ENCODE data around the gene UTF1.
"Not testable (repeated sequence)": the region's sequence is repeated elsewhere in the genome, so short reads cannot be mapped to it uniquely, and the experiment has no call there.

The UTF1 gene

DNA sequence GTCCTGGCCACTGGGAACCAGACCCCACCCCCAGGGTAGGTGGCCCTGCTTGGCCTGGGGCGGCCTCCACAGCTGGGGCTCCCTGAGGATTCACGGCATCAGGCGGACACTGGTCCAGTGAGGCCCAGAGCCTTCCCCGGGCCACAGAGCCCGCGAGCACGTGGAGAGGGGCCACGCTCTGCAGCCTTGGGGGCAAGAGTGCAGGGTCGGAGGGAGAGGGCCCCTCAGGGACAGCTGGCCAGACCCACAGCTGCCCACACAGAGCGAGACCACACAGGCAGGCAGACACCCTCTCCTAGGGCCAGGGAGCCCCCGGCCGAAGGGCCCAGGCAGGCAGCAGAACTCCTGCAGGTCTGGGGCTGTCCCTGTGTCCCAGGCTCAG lies 18.3 kb downstream of the UTF1 start:
- DNase-seq: no peak

DNA sequence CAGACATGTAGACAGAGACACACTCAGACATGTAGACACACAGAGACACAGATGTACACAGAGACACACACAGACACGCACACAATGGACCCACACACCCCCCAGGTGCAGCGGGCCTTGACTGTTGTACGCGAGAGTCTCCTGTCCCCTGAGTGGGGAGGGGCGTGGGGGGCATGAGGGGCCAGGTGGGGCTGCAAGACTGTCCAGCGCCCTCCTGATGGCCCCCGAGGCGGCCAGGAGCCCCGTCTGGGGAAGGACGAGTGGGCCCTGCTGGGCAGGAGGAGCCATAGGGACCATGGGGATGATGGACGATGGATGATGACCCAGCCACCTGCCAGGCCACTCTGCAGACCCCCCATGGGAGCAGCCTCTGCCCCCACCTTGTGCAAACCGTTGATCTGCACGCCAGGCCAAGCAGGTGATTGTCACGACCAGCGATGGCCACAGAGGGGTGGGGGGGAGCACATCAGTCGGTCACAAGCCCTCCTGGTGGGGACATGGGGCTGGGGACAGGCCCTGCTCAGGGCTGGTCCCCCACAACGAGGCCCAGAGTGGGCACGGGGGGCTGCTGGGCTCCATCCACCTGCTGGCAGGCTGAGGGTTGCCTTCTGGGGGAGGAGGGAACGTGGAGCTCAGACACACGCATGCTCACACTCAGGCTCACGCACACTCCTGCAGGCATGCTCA lies 19.2 kb downstream of the UTF1 start:
- no peak for DNase-seq

DNA sequence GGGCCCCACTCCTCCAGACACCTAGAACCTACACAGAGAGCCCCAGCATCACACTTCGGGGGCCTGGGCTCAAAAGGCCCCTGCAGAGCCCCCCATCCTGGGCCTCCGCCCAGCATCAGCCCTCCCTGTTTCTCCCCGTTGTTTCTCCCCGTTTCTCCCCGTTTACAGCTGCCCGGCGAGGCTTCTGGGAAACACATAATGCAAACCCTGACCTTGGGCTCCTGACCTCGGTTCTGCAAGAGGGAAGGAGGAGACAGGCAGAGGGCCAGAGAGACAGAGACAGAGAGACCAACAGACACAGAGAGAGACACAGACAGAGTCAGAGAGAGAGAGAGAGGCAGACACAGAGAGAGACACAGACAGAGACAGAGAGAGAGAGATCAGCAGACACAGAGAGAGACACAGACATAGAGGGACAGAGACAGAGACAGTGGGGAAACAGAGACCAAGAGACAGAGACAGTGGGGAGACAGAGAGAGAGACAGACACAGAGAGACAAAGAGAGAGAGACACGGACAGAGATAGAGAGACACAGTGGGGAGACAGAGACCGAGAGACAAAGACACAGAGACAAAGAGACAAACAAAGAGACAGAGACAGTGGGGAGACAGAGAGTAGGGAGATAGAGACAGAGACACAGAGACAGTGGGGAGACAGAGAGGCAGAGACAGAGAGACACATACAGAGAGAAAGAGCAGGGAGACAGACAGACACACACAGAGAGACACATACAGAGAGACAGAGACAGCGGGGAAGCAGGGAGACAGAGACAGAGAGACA lies 20.1 kb downstream of the UTF1 start:
- DNase-seq: no peak

DNA sequence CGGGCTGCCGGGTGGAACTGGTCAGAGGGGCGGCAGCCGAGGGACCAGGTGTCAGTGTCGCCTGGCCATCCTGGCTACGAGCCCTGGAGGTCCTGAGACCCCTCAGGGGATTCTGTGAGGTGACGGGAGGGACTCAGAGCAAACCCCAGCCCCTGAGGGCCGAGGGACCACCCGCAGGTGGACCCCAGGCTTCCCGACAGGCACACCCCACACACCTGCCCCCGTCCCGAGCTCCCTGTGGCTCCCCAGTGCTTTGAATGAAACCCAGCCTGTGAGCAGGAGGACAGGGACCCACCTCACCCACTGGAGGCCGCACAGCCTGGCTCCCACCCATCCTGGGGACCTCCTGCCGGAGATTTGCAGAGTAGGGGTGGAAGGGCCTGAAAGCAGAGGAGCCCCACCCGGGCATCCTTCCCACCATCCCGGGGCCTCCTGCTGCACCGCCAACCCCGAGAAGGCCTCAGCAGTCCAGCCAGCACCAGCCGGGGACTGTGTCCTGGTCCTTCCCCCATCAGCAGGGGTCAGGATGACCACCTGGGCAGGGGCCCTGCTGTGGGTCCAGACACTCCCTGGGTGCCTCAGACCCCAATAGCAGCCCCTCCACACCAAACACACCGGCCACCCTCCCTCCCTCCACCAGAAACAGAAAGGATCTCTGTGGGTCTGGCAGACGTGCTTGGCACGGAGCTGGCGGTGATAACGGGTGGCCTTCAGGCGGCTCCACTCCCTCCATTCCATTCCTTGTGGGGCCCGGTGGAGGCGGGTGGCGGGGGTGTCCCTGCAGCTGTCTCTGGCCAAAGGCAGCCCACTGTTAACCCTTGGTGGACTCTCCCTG lies 21.6 kb downstream of the UTF1 start:
- no peak for DNase-seq

DNA sequence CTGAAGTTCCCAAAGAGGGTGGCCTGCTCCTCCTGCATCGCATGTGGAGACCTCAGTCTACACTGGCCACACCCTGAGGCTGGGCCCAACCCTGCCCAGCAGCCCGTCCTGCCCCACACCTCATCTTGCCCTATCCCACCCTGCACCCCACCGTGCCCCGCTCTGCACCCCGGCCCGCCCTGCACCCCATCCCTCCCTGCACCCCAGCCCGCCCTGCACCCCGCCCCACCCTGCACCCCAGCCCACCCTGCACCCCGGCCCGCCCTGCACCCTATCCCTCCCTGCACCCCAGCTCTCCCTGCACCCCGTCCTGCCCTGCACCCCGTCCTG lies 22.2 kb downstream of the UTF1 start:
- no peak for DNase-seq

DNA sequence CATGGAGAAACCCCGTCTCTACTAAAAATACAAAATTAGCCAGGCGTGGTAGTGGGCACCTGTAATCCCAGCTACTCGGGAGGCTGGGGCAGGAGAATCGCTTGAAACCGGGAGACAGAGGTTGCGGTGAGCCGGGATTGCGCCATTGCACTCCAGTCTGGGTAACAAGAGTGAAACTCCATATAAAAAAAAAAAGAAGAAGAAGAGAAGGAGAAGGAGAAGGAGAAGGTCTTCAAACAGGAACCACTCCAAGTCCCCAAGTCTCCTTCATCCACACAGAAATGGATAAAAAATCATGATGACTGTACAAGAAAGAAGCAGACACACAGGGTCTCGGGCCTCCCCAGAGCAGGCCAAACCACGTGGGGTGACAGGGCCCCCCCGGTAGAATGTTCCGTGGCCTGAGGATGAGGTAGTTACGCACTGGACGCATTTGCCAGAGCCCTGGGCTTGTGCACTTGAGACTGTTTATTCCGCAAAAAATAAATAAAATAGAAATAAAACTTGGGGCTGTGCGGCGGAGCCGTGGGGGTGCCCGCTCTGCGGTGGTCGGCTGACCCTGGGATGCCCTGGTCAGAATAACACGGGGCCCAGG lies 23.4 kb downstream of the UTF1 start:
- no peak for DNase-seq

DNA sequence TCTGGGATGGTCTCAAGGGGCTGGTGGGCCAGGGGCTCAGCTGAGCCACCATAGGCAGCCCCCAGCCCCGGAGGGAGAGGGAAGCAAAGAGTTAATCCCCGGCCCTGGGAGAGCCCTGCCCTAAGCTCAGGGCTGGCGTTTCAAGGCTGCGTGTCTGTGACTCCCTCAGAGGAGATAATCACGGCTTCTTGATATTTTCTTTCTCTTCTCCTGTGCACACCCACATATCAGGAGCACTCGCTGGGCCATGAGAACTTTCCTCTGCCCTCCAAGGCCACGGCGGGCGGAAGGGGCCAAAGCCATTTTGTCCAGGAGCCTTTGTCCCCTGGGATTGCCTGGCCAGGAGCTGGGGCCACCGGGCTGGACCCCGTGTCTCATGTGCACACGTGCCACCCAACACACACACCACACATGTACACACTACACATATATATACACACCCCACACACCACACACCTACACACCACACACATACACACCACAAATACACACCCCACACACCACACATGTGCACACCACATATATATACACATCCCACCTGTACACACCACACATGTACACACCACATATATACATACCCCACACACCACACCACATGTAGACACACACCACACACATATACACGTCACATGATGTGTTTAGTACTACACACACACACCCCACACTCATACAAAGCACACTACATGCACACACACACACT lies 24.6 kb downstream of the UTF1 start:
- DNase-seq: no peak

DNA sequence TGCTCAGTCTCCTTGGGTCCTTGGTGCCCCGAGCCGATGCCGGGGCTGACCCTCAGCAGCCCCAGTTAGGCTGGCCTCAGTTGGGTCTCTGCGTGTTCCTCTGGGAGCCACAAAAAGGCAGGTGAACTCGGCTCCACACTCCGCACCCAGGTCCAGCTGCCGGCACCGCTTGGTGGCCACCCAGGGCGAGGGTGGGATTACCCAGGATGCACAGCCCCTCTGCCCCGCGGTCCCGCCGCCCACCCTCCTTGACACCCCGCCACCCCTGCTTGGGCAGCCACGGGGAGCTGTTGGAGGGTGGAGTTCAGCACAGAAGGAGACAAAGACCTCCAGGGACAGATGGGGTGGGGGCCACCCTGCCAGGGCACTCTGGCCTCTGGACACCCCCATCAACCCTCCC lies 25.3 kb downstream of the UTF1 start:
- no peak for DNase-seq

DNA sequence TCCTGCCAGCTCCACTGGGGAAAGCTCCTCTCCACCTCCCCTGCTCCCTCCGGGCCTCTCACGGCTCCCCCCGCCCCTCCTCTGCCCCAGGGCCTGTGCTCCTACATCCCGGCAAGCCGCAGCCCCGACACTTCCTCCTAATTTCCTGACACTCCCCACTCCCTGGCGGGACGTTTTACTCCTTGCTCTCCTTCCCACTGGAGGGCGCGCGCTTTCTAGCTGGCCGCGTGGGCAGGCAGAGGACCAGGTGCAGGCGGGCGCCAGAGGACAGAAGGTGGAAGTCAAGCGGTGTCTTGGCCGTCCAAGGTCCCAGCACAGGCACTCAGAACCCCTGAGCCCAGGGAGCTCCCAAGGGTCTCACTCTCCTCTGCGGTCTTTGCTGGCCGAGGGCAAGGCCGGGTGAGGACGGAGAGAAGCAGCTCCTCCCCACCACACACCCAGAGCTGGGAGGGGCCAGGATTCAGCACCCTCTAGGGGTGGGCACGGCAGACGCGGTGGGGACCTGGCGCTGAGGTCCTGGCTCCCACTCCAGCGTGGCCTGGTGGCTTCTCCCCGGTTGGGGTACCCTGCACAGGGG lies 27.6 kb downstream of the UTF1 start:
- DNase-seq: no peak

DNA sequence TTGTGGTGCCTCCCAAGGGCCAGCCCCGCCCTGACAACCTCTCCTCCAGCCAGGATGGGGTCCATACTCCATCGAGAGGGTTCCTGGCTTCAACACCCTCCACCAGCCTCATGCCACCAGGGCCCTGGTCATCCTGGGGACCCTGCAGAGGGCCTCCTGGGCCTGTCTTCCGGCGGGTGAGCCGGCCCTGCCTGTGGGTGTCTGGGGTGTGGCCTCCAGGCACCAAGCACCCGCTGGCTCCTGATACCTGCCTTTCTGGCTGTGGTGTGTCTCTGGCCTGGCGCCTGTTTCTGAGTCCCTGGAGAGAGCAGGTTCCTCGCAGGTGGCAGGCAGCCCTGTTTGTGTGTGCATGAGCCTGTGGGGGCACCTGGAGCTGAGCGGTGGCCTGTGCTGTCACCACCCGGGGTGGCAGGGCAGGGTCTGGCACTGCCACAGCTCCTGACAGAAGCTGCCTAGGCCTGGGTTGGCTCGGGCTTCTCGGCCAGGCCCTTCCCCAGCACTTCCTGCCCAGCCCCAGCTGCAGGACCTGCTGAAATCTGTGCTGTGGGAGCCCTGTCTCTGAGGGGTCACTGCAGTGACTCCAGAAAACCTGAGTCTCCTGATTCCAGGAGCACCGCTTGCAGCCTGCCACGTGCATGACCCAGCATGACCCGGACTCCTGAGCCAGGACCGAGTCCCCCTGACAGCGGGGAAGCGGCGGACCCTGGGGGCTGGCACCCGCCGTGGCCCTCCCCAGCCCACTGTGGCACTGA lies 28.2 kb downstream of the UTF1 start:
- DNase-seq: no peak

DNA sequence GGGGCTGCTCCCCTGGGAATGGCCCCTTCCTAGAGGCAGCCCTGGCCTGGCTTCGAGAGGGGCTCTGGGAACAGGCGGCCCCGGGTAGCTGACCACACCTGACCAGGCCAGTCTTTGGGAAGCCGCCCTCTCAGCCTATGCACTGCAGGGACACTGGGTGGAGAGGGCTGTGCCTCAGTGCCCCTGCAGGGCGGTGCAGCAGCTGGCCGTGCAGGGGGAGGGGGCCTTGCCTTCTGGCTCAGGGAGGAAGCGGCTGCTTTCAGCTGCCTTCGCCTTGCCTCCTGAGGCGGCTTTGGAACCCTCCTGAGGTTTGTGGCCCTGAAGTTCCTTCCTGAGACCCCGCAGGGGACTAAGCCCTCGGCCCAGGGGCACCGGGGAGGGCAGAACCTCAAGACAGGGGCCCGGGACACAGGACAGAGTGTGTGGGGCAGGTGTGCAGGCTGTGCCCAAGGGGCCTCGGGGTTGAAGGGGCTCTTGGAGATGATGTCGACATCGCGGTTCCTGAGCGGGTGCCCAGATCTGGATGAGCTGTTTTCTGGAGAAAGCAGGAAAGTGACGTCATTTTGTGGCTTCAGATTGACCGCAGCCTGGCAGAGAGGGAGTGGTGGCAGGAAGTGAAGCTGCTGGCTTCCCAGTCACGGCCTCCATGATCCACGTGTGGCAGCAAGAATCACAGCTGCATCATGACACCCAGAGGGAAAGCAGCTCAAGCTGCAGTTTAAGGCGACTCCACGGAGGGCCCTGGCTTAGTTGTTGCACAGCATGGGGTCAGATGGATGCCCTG lies 29.0 kb downstream of the UTF1 start:
- peak; percentile 67 to 90 for DNase-seq

DNA sequence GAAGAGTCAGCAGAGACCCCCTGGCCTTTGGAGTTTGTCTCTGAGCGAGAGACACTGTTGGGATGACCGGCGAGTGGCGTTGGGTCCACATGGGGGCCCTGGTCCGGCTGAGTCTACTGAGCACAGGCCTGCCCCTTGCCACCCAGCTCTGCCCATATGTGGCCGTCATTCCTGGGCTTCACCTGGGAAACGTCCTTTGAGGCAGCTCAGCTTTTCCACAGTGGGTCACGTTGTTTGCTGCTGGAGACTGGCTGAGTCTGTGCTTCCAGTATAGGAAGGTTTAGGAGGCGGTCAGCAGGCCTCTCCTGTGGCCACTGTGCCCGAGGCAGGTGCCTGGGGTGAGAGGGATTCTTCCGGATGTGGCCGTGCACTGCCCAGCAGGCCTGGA lies 29.6 kb downstream of the UTF1 start:
- DNase-seq: no peak

DNA sequence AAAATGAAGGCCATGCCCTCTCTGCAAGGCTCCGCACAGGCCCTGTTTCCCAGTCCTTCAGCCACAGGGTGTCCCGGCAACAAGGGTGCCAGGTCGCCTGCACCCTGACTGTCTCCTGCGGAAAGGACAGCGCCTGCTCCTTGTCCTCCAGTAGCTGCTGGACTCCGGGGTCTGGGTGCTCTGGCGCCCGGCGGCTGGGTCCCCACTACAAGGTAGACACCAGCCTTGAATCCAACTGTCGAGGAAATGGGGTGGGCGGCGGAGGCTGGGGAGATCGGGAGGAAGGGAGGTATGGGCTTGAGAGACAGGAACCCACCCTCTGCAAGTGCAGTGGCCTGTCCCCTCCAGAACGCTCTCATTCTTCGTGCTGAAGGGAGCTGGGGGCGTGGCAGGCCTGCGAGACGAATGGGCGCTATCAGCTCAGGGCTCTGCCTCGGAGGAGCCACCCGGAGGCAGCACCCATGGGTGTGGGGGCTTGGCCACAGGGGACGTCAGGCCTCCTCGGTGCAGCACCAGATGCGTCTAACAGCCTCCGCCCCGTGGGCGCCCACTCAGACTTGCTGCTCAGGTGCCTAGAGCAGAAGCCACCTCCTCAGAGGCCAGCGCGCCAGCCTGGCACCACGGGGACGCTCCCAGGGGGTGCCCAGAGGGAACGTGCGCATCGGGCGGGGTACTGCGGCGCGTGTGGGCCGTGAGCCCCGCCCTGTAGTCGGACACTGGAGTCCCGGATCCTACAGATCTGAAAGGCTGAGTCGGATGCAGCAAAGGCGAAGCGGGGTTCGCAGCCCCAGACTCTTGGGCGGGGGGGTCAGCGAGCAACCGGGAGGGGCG lies 31.1 kb downstream of the UTF1 start:
- DNase-seq: peak; percentile 61 to 66

DNA sequence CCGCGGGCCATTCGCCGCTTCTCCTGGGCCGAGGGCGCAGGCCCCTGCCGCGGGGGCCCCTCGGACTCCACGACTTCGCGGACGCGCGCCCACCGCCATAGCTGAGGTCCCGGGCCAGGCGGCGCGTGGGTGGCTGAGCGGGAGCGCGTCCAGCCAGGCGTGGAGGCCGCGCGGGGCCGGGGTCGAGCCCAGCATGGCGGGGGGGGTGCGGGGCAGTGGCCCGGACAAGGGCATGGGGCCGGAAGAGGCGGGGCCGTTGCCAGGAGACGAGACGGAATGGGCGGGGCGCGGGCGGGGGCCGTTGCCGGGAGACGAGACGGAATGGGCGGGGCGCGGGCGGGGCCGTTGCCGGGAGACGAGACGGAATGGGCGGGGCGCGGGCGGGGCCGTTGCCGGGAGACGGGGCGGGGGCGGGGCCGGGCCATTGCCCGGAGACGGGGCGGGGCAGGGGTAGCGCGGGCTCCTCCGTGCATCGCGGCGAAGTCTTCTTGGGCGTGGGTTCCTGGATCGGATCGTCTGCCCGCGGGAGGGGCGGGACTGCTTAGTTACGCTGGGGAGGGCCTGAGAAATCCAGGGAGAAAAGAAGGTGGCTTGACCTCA lies 31.8 kb downstream of the UTF1 start:
- DNase-seq: peak; percentile 74 to 83

DNA sequence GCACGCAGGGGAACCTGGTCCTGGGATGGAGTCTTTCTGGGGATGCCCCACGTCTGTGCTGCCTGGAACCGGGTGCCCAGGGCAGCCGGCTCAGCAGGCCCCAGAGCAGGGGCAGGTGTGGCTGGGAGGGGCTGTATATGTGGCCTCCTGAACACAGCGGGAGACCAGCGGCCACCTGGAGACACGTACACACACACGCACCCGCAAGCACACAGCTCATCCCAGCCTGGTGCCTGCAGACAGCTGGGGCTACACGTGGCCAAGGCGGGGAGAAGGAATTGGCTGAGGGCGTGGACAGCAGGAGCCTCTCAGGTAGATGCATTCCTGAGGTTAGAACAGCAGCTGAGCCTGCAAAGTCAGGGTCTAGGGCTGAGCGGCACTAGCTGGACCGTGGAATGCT lies 32.7 kb downstream of the UTF1 start:
- no peak for DNase-seq

DNA sequence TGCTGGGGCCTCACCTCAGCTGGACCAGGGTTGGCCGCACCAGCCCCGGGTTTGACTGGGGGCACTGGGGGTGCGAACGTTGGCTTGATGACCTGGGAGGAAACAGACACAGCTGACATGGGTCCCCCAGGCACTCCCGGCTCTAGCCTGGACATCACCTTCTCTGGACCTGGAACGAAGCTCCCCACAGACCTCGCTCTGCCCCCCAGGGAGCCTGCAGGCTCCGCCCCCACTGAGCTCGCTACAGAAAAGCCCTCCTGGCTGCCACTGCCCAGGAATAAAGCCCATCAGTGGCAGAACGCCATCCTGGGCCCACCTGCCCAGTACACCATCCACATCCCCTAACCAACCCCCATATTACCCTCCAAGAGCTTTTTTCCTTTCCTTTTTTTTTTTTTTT lies 33.7 kb downstream of the UTF1 start:
- DNase-seq: no peak

DNA sequence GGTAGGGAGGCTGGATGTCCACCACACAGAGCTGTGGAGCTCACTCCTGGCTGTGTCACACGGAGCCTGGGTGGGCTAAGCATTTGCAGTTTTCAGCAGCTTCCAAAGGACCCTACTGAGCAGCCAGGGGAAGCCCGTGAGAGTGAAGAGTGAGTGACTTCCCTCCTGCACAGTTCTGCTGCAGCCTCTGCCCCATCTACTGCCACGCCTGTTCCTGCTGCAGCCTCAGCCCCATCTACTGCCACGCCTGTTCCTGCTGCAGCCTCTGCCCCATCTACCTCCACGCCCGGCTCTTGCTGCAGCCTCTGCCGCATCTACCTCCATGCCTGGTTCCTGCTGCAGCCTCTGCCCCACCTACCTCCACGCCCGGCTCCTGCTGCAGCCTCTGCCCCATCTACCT lies 34.4 kb downstream of the UTF1 start:
- DNase-seq: no peak

DNA sequence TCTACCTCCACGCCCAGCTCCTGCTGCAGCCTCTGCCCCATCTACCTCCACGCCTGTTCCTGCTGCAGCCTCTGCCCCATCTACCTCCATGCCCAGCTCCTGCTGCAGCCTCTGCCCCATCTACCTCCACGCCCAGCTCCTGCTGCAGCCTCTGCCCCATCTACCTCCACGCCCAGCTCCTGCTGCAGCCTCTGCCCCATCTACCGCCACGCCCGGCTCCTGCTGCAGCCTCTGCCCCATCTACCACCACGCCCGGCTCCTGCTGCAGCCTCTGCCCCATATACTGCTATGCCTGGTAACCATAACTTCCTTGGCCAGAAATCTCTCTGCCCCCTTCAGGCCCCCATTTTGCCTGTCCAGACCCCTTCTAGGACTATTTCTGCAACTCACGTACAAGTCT lies 35.0 kb downstream of the UTF1 start:
- DNase-seq: not testable (repeated sequence)

DNA sequence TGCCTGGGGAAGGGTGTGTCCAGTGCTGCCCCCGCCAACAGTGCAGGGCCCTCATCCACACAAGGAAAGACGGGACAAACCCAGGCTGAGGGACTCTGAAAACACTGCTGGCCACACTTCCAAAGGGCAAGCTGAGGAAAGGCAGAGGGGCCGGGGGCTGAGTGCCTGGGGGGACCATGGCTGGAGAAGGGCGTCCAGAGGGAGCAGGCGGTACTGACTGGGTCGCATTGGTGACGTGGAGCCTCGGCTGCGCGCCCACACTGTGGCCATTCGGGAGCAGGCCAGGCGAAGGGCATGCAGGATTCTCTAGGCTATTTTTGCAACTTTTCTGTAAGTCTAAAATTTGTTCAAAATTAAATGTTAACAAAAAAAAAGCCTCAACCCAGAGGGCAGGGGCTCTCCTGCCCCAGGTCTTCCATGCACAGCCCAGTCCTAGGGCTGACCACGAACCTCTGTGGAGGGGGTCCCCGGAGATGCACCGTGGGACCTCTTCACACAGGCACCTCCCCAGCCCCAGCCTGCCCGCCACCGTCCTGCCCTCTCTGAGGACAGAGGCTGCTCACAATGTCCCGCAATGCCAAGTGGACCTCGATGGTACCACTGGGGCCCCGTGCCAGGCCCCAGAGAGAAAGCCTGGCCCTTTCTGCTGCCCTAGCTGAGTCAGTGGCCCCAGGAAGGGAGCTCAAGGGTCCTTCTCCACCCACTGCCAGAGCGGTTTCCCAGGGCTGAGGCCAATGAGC lies 36.2 kb downstream of the UTF1 start:
- DNase-seq: no peak
